GM12878 (cell line): Measurements from ENCODE around the gene GALP.
"Not testable (repeated sequence)": the region's sequence is repeated elsewhere in the genome, so short reads cannot be mapped to it uniquely, and the experiment has no call there.

Experiments used
- BHLHE40 ChIP-seq, 2 experiments: fragments of 450-650 bp in 1 of 2; IDR thresholded peaks; 2 replicates each; pipeline ENCODE4 v1.6.1; 2011 to 2017; ENCODE audit warnings: low read depth in 2 of 2, borderline replicate concordance in 1 of 2, improper control_type of control experiment in 1 of 2, low read length in 1 of 2, mild to moderate bottlenecking in 1 of 2
- CHD1 ChIP-seq: IDR thresholded peaks from 2 replicates; pipeline ENCODE4 v1.6.1; 2012; ENCODE audit warnings: low read depth, low read length, improper control_type of control experiment
- MXI1 ChIP-seq: fragments of 150-350 bp; IDR thresholded peaks from 2 replicates; pipeline ENCODE4 v1.6.1; 2011; ENCODE audit warnings: low read depth, mild to moderate bottlenecking, inconsistent platforms, low read length, improper control_type of control experiment
- POLR2A ChIP-seq: IDR thresholded peaks from 2 replicates; pipeline ENCODE4 v1.6.1; 2011; ENCODE audit warnings: low read depth, mild to moderate bottlenecking, low read length
- SIN3A ChIP-seq: IDR thresholded peaks from 2 replicates; pipeline ENCODE4 v1.6.1; 2012; ENCODE audit warnings: low read depth, low read length, improper control_type of control experiment
- STAT3 ChIP-seq: IDR thresholded peaks from 2 replicates; pipeline ENCODE4 v1.6.1; 2011; ENCODE audit warnings: low read depth, low read length, improper control_type of control experiment
- TAF1 ChIP-seq: IDR thresholded peaks from 2 replicates; pipeline ENCODE4 v1.6.1; 2011; ENCODE audit warnings: mild to moderate bottlenecking, low read depth, low read length, borderline replicate concordance
- ZBTB11 ChIP-seq: fragments of 450-650 bp; formaldehyde crosslinking; IDR thresholded peaks from 2 replicates; pipeline ENCODE4 v1.5.0; 2022; ENCODE audit warnings: mild to moderate bottlenecking, missing genetic modification characterization

- TF ChIP-seq ZBTB11; SIN3A; TAF1; MXI1; POLR2A; STAT3; BHLHE40 (IDR thresholded peaks at IDR 0.05; ENCODE audit: borderline replicate concordance in 1 of 2, low read depth in 2 of 2, low read length in 1 of 2); CHD1: not testable (repeated sequence)
Measured at GRCh38 chr19:56176310-56176709, 502 bp downstream of the GALP start.
